K562 (cell line): ENCODE results near the gene HBB. TPM values are rescaled to one million over a fixed set of nuclear protein-coding genes. Genes with fewer than 3 reads are reported as not detected.

ENCODE experiments used
- ATF3 ChIP-seq, 2 experiments: fragments of 450-650 bp in 1 of 2; sonication (generic) in 1 of 2; formaldehyde crosslinking in 1 of 2; IDR thresholded peaks in 1 of 2; conservative IDR thresholded peaks in 1 of 2; 2 replicates each; pipeline versions ENCODE4 v1.6.1 to v1.8.1; 2016 to 2023; ENCODE audit warnings: mild to moderate bottlenecking in 2 of 2, moderate library complexity in 2 of 2, inconsistent platforms in 1 of 2, missing genetic modification reagents in 1 of 2
- GABPB2 ChIP-seq: fragments of 250-450 bp; sonication (Bioruptor Pico); conservative IDR thresholded peaks from 2 replicates; pipeline ENCODE4 v1.5.1; 2021; ENCODE audit warnings: mild to moderate bottlenecking
- KAT8 ChIP-seq: fragments of 450-650 bp; IDR thresholded peaks from 2 replicates; pipeline ENCODE4 v1.6.1; 2016; ENCODE audit warnings: low read depth, mild to moderate bottlenecking
- MCM7 ChIP-seq, 2 experiments: fragments of 450-650 bp; IDR thresholded peaks; 2 replicates each; pipeline ENCODE4 v1.6.1; 2016 to 2018
- MYBL2 ChIP-seq, 2 experiments: fragments of 450-650 bp in 1 of 2; sonication (generic) in 1 of 2; formaldehyde crosslinking in 1 of 2; IDR thresholded peaks; 2 replicates each; pipeline versions ENCODE4 v1.6.1 to v1.8.1; 2017 to 2022; ENCODE audit warnings: borderline replicate concordance in 1 of 2, inconsistent platforms in 1 of 2, low read depth in 1 of 2, mild to moderate bottlenecking in 1 of 2, missing genetic modification reagents in 1 of 2, moderate library complexity in 1 of 2
- MYC ChIP-seq, 2 experiments: fragments of 250-450 bp in 1 of 2; sonication (Bioruptor Pico) in 1 of 2; IDR thresholded peaks; 2 replicates each; pipeline versions ENCODE4 v1.5.1 to v1.6.1; 2012 to 2021; ENCODE audit warnings: low read depth in 2 of 2, borderline replicate concordance in 1 of 2, improper control_type of control experiment in 1 of 2, low read length in 1 of 2, mild to moderate bottlenecking in 1 of 2, moderate library complexity in 1 of 2
- NFE2L1 ChIP-seq: fragments of 450-650 bp; IDR thresholded peaks from 2 replicates; pipeline ENCODE4 v1.6.1; 2016; ENCODE audit warnings: missing genetic modification characterization, low read depth, mild to moderate bottlenecking, missing compliant biosample characterization, moderate library complexity, borderline replicate concordance
- NFRKB ChIP-seq: fragments of 450-650 bp; IDR thresholded peaks from 2 replicates; pipeline ENCODE4 v1.6.1; 2016; ENCODE audit warnings: low read depth
- NR2F6 ChIP-seq: fragments of 450-650 bp; formaldehyde crosslinking; IDR thresholded peaks from 2 replicates; pipeline ENCODE4 v1.4.0; 2020; ENCODE audit warnings: mild to moderate bottlenecking
- SP1 ChIP-seq: sonication (generic); formaldehyde crosslinking; IDR thresholded peaks from 2 replicates; pipeline ENCODE4 v1.8.1; 2022; ENCODE audit warnings: mild to moderate bottlenecking, missing genetic modification reagents
- ZNF347 ChIP-seq: fragments of 450-650 bp; formaldehyde crosslinking; IDR thresholded peaks from 2 replicates; pipeline ENCODE4 v1.4.0; 2020; ENCODE audit warnings: low read depth, mild to moderate bottlenecking, moderate library complexity
- ZNF592 ChIP-seq: fragments of 450-650 bp; IDR thresholded peaks from 2 replicates; pipeline ENCODE4 v1.6.1; 2017; ENCODE audit warnings: antibody characterized with exemption, mild to moderate bottlenecking
- ZNF830 ChIP-seq: fragments of 250-450 bp; sonication (Bioruptor Pico); IDR thresholded peaks from 2 replicates; pipeline ENCODE4 v1.5.0; 2021; ENCODE audit warnings: mild to moderate bottlenecking
- polyA plus RNA-seq, 8 experiments: library from polyadenylated mRNA; depleted of rRNA in 4 of 8; stranded (reverse) in 5 of 8; unstranded in 3 of 8; fragments of >200 nt; fragmentation: Nextera tagmentation in 2 of 8; fragmentation: Illumina TruSeq in 1 of 8; extraction: Ambion mirVana in 2 of 8; extraction: Trizol in 1 of 8; gene quantifications; 2 replicates each; pipeline versions ENCODE4 v1.2.1 to v1.2.3, GENCODE V29; 2011 to 2014; ENCODE audit warnings: inconsistent platforms in 1 of 8, missing spikeins in 1 of 8
- total RNA-seq, 7 experiments: library from RNA; depleted of rRNA in 6 of 7; stranded (reverse); fragments of >200 nt in 6 of 7; fragmentation: Illumina TruSeq in 2 of 7; extraction: Trizol in 2 of 7; gene quantifications; 2 replicates each; pipeline versions ENCODE4 v1.2.1 to v1.2.3, GENCODE V29; 2011 to 2021; ENCODE audit warnings: low replicate concordance in 1 of 7
- TF ChIP-seq, protein P1 (sequence below): fragments of 450-650 bp; IDR thresholded peaks from 2 replicates; pipeline ENCODE4 v1.6.1; 2018; ENCODE audit not compliant: partially characterized antibody
- TF ChIP-seq, protein P2 (sequence below): fragments of 450-650 bp; conservative IDR thresholded peaks from 2 replicates; pipeline ENCODE4 v1.6.1; 2016; ENCODE audit warnings: missing genetic modification characterization, low read depth, mild to moderate bottlenecking, missing compliant biosample characterization, moderate library complexity

The HBB gene
- total and polyA plus RNA-seq, 9 of the 15 experiments (the other 6 are each of a cell fraction or from before 2014, with no cell fraction given), result 0.33 to 3.4 (median 1.2) TPM; not detected in 2

GRCh38 chr11:5275369-5276110 is 48.7 kb upstream of the HBB start (continued):
- TF ChIP-seq NFE2L1 (tag), result no peak
- TF ChIP-seq ZNF592, result peak; percentile 89
- TF ChIP-seq, protein P1, sequence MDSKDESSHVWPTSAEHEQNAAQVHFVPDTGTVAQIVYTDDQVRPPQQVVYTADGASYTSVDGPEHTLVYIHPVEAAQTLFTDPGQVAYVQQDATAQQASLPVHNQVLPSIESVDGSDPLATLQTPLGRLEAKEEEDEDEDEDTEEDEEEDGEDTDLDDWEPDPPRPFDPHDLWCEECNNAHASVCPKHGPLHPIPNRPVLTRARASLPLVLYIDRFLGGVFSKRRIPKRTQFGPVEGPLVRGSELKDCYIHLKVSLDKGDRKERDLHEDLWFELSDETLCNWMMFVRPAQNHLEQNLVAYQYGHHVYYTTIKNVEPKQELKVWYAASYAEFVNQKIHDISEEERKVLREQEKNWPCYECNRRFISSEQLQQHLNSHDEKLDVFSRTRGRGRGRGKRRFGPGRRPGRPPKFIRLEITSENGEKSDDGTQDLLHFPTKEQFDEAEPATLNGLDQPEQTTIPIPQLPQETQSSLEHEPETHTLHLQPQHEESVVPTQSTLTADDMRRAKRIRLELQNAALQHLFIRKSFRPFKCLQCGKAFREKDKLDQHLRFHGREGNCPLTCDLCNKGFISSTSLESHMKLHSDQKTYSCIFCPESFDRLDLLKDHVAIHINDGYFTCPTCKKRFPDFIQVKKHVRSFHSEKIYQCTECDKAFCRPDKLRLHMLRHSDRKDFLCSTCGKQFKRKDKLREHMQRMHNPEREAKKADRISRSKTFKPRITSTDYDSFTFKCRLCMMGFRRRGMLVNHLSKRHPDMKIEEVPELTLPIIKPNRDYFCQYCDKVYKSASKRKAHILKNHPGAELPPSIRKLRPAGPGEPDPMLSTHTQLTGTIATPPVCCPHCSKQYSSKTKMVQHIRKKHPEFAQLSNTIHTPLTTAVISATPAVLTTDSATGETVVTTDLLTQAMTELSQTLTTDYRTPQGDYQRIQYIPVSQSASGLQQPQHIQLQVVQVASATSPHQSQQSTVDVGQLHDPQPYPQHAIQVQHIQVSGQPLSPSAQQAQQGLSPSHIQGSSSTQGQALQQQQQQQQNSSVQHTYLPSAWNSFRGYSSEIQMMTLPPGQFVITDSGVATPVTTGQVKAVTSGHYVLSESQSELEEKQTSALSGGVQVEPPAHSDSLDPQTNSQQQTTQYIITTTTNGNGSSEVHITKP, result peak; percentile 86
- TF ChIP-seq MYBL2 (IDR thresholded peaks at IDR 0.05; ENCODE audit: low read depth), result no peak
- no peak for TF ChIP-seq MYBL2 (CRISPR knock-in tag; IDR thresholded peaks at IDR 0.05; ENCODE audit: borderline replicate concordance)
- TF ChIP-seq ZNF830 (CRISPR knock-in tag), result no peak
- TF ChIP-seq MCM7 (IDR thresholded peaks at IDR 0.05), result no peak
- peak; percentile 56; the same call in 1 of the 2 replicates for TF ChIP-seq ATF3 (IDR thresholded peaks at IDR 0.05)
- TF ChIP-seq ATF3 (CRISPR knock-in tag; conservative IDR thresholded peaks at IDR 0.05), result 0 out of 2 replicates have a peak, but pooled peaks have one; percentile 39
- peak; percentile 52; the same call in 1 of the 2 replicates for TF ChIP-seq MYC (IDR thresholded peaks at IDR 0.05; ENCODE audit: low read depth, low read length)
- TF ChIP-seq MYC (CRISPR knock-in tag; IDR thresholded peaks at IDR 0.05; ENCODE audit: borderline replicate concordance, low read depth), result no peak
- TF ChIP-seq, protein P2, sequence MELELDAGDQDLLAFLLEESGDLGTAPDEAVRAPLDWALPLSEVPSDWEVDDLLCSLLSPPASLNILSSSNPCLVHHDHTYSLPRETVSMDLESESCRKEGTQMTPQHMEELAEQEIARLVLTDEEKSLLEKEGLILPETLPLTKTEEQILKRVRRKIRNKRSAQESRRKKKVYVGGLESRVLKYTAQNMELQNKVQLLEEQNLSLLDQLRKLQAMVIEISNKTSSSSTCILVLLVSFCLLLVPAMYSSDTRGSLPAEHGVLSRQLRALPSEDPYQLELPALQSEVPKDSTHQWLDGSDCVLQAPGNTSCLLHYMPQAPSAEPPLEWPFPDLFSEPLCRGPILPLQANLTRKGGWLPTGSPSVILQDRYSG (tag), result peak; percentile 24; the same call in 1 of the 2 replicates
- TF ChIP-seq NFRKB, result no peak
- TF ChIP-seq SP1 (CRISPR knock-in tag), result peak; percentile 23; the same call in 1 of the 2 replicates
- TF ChIP-seq KAT8, result no peak
- TF ChIP-seq ZNF347 (CRISPR knock-in tag), result no peak
- TF ChIP-seq NR2F6 (CRISPR knock-in tag), result no peak
- no peak for TF ChIP-seq GABPB2 (CRISPR knock-in tag)
